ENCODE measurements around the gene GATC. TPM values are rescaled to one million over a fixed set of nuclear protein-coding genes. Genes with fewer than 3 reads are reported as not detected.

Gene GATC
- total RNA-seq, 6 experiments from 2014 or later: 16.3 to 30.9 (median 24.0) TPM

DNA sequence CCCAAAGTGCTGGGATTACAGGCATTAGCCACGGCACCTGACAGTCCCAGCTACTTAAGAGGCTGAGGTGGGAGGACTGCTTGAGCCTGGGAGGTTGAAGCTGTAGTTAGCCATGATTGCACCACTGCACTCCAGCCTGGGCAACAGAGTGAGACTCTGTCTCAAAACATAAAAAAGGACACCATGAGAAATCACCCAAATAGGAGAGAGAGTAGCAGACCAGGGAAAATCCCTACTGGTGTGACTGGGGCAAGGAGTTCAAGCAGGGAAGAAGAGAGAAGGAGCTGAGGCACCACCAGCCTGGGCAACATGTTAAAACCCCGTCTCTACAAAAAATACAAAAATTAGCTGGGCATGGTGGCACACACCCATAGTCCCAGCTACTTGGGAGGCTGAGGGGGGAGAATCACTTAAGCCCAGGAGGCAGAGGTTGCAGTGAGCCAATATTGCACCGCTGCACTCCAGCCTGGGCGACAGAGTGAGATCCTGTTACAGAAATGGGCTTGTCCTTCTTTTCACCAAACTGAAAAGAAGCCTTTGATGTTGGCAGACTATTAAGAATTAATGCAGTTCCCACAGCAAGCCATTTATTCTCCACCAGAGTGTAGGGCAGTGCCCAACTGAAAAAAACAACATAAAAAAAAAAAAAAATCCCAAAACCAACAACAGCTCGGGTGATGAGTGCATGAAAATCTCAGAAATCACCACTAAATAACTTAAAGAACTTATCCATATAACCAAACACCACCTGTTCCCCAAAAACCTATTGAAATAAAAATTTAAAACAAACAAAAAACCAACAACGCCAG lies 27.8 kb downstream of the GATC start:
- peaks cover 7% of the 10 kb centered on the region for H3K36me3 Mint-ChIP-seq (ENCODE audit: low read depth)
- peak overlapping the region; percentile 40 for H3K4me3 Mint-ChIP-seq
- H3K27me3 Mint-ChIP-seq (ENCODE audit: insufficient read depth): no peaks in the 10 kb centered on the region; the same call in none of the 2 replicates
- peaks cover 25% of the 10 kb centered on the region for H3K4me1 Mint-ChIP-seq (ENCODE audit: low read depth)
- no peaks in the 10 kb centered on the region for H3K9me3 Mint-ChIP-seq
- TF ChIP-seq, protein P1, sequence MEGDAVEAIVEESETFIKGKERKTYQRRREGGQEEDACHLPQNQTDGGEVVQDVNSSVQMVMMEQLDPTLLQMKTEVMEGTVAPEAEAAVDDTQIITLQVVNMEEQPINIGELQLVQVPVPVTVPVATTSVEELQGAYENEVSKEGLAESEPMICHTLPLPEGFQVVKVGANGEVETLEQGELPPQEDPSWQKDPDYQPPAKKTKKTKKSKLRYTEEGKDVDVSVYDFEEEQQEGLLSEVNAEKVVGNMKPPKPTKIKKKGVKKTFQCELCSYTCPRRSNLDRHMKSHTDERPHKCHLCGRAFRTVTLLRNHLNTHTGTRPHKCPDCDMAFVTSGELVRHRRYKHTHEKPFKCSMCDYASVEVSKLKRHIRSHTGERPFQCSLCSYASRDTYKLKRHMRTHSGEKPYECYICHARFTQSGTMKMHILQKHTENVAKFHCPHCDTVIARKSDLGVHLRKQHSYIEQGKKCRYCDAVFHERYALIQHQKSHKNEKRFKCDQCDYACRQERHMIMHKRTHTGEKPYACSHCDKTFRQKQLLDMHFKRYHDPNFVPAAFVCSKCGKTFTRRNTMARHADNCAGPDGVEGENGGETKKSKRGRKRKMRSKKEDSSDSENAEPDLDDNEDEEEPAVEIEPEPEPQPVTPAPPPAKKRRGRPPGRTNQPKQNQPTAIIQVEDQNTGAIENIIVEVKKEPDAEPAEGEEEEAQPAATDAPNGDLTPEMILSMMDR (IDR thresholded peaks at IDR 0.05): no peak
- H3K27ac Mint-ChIP-seq: peak overlapping the region; percentile 69
- no peak for DNase-seq

DNA sequence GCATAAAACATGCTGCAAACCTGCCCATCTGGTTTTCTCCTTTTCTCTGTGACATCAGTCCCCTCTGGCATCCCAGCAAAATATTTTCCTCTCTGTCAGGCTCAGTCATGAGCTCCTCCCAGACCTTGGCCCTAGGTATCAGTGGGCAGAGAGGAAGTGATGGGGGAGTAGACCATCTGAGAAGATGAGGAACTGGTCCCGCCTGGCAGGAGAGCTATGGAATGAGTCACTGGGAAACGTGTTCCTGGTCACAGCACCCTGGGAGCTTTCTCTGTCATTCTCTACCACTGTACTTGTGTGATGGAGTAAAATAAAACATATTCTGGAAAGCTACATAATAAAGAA lies 28.3 kb downstream of the GATC start:
- no peaks in the 10 kb centered on the region for H3K9me3 Mint-ChIP-seq
- H3K27ac Mint-ChIP-seq: peak overlapping the region; percentile 69
- peak; percentile 75 for DNase-seq
- peaks cover 7% of the 10 kb centered on the region for H3K36me3 Mint-ChIP-seq (ENCODE audit: low read depth)
- H3K4me3 Mint-ChIP-seq: peak overlapping the region; percentile 40
- TF ChIP-seq, protein P1 (IDR thresholded peaks at IDR 0.05): no peak
- peaks cover 25% of the 10 kb centered on the region for H3K4me1 Mint-ChIP-seq (ENCODE audit: low read depth)
- no peaks in the 10 kb centered on the region; the same call in none of the 2 replicates for H3K27me3 Mint-ChIP-seq (ENCODE audit: insufficient read depth)

DNA sequence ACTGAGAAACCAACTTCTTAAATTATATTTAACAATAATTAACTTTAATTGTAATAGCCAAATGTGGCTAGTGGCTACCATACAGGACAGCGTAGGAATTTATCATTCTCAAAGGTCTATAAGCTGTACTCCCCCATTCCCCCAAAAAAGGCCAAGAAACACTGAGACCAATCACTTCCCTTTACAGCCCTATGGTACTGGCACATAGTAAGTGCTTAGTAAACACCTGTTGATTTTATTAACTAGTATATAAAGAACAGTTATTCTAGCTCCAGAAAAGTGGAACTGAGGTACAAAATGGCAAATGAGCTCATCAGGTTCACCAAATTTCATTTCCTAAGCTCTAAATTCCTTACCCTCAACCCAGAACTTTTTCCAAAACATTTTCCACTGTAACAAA lies 29.4 kb downstream of the GATC start:
- no peak overlapping the region for H3K27ac Mint-ChIP-seq
- no peaks in the 10 kb centered on the region; the same call in none of the 2 replicates for H3K27me3 Mint-ChIP-seq (ENCODE audit: insufficient read depth)
- no peak for DNase-seq
- H3K9me3 Mint-ChIP-seq: no peaks in the 10 kb centered on the region
- H3K36me3 Mint-ChIP-seq (ENCODE audit: low read depth): no peaks in the 10 kb centered on the region
- TF ChIP-seq, protein P1 (IDR thresholded peaks at IDR 0.05): no peak
- no peak overlapping the region for H3K4me3 Mint-ChIP-seq
- H3K4me1 Mint-ChIP-seq (ENCODE audit: low read depth): peaks cover 16% of the 10 kb centered on the region

DNA sequence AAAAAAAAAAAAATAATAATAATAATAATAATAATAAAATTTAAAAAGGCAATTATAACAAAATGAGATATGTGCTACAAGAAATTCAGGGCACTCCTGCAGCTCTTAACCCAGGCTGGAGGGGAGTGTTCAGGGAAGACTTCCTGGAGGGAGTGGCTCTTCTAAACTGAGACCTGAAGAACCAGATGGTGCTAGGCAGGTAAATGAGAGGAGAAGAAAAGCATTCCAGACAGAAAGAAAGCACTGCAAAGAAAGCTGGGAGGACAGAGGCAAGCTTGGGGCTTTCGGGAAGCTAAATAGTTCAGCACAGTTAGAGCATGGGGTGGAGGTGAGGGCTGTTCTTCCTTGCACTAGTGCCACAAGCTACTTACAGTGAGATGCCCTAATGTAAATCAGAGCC lies 33.2 kb downstream of the GATC start:
- Mint-ChIP-seq H3K4me1 (ENCODE audit: low read depth) (peaks cover 7% of the 10 kb centered on the region), H3K9me3 (no peaks in the 10 kb centered on the region), H3K27ac (no peak overlapping the region), H3K4me3 (no peak overlapping the region), H3K27me3 (ENCODE audit: insufficient read depth) (no peaks in the 10 kb centered on the region; the same call in 1 of the 2 replicates), H3K36me3 (ENCODE audit: low read depth) (no peaks in the 10 kb centered on the region)
- TF ChIP-seq, protein P1 (IDR thresholded peaks at IDR 0.05): no peak
- no peak for DNase-seq

DNA sequence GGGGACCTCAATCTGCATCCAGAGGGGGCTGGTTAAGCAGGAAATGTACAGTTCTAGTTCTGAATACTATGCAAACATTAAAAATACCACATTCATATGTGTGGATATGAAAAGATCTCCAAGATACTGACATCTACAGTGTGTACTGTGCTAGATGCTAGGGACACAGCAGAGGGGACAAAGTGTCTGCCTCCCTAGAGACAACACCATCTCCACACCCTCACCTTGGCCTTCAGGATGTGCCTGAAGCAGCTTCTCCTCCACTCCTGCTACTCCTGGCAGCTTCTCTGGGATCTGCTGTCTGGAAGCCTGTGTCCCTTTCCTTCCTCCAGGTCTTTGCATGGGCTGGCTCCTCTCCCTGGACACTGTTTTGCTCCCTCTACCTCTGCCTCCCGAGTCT lies 34.0 kb downstream of the GATC start:
- no peaks in the 10 kb centered on the region for H3K4me1 Mint-ChIP-seq (ENCODE audit: low read depth)
- H3K27me3 Mint-ChIP-seq (ENCODE audit: insufficient read depth): no peaks in the 10 kb centered on the region; the same call in 1 of the 2 replicates
- no peak overlapping the region for H3K27ac Mint-ChIP-seq
- DNase-seq: no peak
- TF ChIP-seq, protein P1 (IDR thresholded peaks at IDR 0.05): no peak
- H3K36me3 Mint-ChIP-seq (ENCODE audit: low read depth): no peaks in the 10 kb centered on the region
- no peaks in the 10 kb centered on the region for H3K9me3 Mint-ChIP-seq
- H3K4me3 Mint-ChIP-seq: no peak overlapping the region
